Measurements from ENCODE around the gene RNF115. TPM values are rescaled to one million over a fixed set of nuclear protein-coding genes. Genes with fewer than 3 reads are reported as not detected.
A peak's percentile ranks its signal among the peaks of the same experiment; 100 is the strongest.
"Not testable (repeated sequence)": the region's sequence is repeated elsewhere in the genome, so short reads cannot be mapped to it uniquely, and the experiment has no call there.

Gene RNF115
- total and polyA plus RNA-seq, 11 donors = 20.5 to 76.5 (median 51.2) TPM

DNA sequence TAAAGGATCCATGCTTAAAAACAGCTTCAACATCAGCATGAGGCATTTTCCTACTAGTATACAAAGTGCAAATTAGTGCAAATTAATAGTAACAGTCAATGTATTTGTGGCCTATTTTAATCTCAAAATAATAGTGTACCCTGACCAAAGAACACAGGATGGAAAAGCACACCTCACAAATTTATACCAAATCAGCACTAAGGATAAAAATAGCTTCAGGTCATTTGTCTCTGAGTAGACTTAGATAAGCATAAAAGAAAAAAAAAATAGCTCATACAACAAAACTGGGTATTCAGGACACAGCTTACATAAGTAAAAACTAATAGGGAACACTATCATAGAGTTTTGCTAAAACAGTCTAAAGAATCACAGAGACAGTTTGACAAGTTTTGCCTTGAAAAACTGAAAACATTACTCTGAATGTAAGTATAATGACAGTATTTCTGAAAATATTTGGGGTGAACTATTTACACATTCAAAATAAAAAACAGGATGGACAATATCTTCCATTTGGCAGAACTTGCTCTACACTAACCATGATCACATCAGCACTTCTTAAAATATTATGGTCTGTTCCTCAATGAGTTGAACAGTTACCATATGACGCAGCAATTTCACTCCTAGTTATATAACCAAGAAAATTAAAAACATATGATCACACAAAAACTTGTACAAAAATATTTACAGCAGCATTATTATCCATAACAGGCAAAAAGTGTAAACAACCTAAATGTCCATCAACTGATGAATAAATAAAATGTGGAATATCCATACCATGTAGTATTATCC, 46.3 kb downstream of the RNF115 start:
- Histone ChIP-seq H3K9me3 (no peaks in the 10 kb centered on the region), H3K4me3 (no peak overlapping the region), H3K27me3 (no peaks in the 10 kb centered on the region), H3K4me1 (peaks cover 0 to 37% (median 15%) of the 10 kb centered on the region in 12 donors), H3K36me3 (peaks cover 0 to 40% (median 20%) of the 10 kb centered on the region in 9 donors), H3K27ac (peak overlapping the region; percentile 11 to 84 (median 66))
- ATAC-seq (peak; percentile 39 to 59 (median 55)), DNase-seq (no peak)
- TF ChIP-seq POLR2A (IDR thresholded peaks at IDR 0.05) (no peak), CTCF (IDR thresholded peaks at IDR 0.05) (no peak)
- intact Hi-C loops (cut with DNase I) = no loop called here
- WGBS, 4 donors = 32 to 57% (median 55%) methylated on average over 1 of the region's 1 CpG

DNA sequence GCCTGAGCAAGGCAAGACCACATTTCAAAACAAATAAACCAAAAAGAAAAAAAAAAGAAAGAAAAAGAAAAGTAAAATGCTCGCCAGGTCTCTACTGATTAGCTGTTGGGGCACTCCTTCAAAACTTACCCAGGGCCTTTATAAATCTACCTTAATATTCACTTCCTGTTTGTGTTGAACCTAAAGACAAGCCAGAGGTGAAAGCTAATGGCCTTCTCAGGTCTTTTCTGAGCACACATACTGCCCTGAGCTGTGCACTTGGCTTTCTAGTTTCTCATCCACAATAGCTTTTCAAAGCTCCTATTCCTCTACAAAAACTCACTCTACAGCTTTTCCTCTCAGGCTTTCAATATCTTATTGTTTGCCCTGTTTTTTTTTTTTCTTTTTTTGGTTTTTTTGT, 50.5 kb downstream of the RNF115 start:
- Histone ChIP-seq H3K9me3 (no peaks in the 10 kb centered on the region), H3K4me3 (no peak overlapping the region), H3K36me3 (peaks cover 0 to 54% (median 46%) of the 10 kb centered on the region in 9 donors), H3K27ac (no peak overlapping the region), H3K4me1 (peaks cover 0 to 28% (median 11%) of the 10 kb centered on the region in 12 donors), H3K27me3 (no peaks in the 10 kb centered on the region)
- TF ChIP-seq CTCF (IDR thresholded peaks at IDR 0.05) = no peak
- TF ChIP-seq POLR2A (IDR thresholded peaks at IDR 0.05) = no peak
- 92 to 100% (median 96%) methylated on average over 1 of the region's 1 CpG for WGBS, 4 donors
- DNase-seq (no peak), ATAC-seq (no peak)
- intact Hi-C loops (cut with DNase I) = no loop called here

GRCh38 chr1:145771056-145771455, 52.8 kb downstream of the RNF115 start:
- H3K36me3 ChIP-seq = peaks cover 0 to 62% (median 48%) of the 10 kb centered on the region in 9 donors
- 89 to 98% (median 95%) methylated on average over 1 of the region's 1 CpG for WGBS, 4 donors

GRCh38 chr1:145768004-145768403, 55.9 kb downstream of the RNF115 start:
- H3K4me3 ChIP-seq; H3K27ac ChIP-seq; DNase-seq; H3K9me3 ChIP-seq; H3K27me3 ChIP-seq; intact Hi-C loops (cut with DNase I): not testable (repeated sequence)
- ATAC-seq = peak in 3 of 4 donors; percentile 31 to 56 (median 53)
- H3K36me3 ChIP-seq = peaks cover 0 to 64% (median 41%) of the 10 kb centered on the region in 9 donors
- H3K4me1 ChIP-seq = peaks cover 0 to 12% (median 5%) of the 10 kb centered on the region in 12 donors
- 93 to 98% (median 96%) methylated on average over 10 of the region's 10 CpGs for WGBS, 4 donors

More at GRCh38 chr1:145771056-145771455, 52.8 kb downstream of the RNF115 start:
- Histone ChIP-seq H3K4me3 (no peak overlapping the region), H3K4me1 (peaks cover 0 to 17% (median 0%) of the 10 kb centered on the region in 12 donors), H3K27ac (no peak overlapping the region), H3K9me3 (no peaks in the 10 kb centered on the region), H3K27me3 (no peaks in the 10 kb centered on the region)
- intact Hi-C loops (cut with DNase I) = no loop called here
- no peak for DNase-seq
- no peak for TF ChIP-seq CTCF (IDR thresholded peaks at IDR 0.05)
- no peak for ATAC-seq

DNA sequence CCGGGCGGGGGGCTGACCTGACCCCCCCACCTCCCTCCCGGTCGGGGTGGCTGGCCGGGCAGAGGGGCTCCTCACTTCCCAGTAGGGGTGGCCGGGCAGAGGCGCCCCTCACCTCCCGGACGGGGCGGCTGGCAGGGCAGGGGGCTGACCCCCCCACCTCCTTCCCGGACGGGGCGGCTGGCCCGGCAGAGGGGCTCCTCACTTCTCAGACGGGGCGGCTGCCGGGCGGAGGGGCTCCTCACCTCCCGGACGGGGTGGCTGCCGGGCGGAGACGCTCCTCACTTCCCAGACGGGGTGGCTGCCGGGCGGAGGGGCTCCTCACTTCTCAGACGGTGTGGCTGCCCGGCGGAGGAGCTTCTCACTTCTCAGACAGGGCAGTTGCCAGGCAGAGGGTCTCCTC, 57.0 kb downstream of the RNF115 start:
- ATAC-seq; H3K9me3 ChIP-seq; H3K27ac ChIP-seq; DNase-seq; H3K27me3 ChIP-seq; H3K4me3 ChIP-seq; intact Hi-C loops (cut with DNase I): not testable (repeated sequence)
- WGBS, 4 donors = 91 to 97% (median 95%) methylated on average over 7 to 29 of the region's 29 CpGs
- Histone ChIP-seq H3K4me1 (peaks cover 0 to 12% (median 5%) of the 10 kb centered on the region in 12 donors), H3K36me3 (peaks cover 0 to 61% (median 39%) of the 10 kb centered on the region in 9 donors)

DNA sequence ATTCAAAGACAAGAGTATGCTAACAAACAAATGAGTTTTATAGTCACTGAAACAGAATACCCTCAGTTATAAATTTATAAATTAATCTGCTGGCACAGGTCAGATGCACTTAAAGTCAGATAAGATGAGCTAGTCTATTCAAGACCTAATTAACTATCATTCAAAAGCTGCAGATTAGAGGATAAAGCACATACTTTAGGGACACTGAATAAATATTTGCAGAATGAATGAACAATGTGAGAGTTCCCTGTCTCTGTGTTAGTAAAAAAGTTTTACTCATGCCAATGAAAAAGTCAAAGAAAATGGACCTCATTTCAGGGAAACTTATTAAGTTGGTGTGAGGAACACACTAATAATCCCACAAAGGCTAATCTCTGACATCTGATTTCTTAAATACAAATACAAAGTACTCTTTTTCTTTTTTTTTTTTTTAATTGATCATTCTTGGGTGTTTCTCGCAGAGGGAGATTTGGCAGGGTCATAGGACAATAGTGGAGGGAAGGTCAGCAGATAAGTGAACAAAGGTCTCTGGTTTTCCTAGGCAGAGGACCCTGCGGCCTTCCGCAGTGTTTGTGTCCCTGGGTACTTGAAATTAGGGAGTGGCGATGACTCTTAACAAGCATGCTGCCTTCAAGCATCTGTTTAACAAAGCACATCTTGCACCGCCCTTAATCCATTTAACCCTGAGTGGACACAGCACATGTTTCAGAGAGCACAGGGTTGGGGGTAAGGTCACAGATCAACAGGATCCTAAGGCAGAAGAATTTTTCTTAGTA, 58.1 kb downstream of the RNF115 start:
- WGBS, 4 donors = 55 to 63% (median 58%) methylated on average over 4 to 5 of the region's 5 CpGs
- H3K9me3 ChIP-seq; H3K4me3 ChIP-seq; intact Hi-C loops (cut with DNase I); ATAC-seq; DNase-seq; H3K27me3 ChIP-seq: not testable (repeated sequence)
- Histone ChIP-seq H3K27ac (peak overlapping the region in 4 of 12 donors; percentile 11 to 42 (median 28)), H3K36me3 (peaks cover 0 to 61% (median 37%) of the 10 kb centered on the region in 9 donors), H3K4me1 (peaks cover 0 to 12% (median 5%) of the 10 kb centered on the region in 12 donors)

DNA sequence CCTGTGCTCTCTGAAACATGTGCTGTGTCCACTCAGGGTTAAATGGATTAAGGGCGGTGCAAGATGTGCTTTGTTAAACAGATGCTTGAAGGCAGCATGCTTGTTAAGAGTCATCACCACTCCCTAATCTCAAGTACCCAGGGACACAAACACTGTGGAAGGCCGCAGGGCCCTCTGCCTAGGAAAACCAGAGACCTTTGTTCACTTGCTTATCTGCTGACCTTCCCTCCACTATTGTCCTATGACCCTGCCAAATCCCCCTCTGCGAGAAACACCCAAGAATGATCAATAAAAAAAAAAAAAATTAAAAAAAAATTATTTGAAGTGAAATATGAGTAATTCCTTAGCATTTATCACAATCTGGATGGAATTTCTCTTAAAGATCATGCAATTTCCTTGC, 58.8 kb downstream of the RNF115 start:
- ATAC-seq; H3K4me3 ChIP-seq; H3K27me3 ChIP-seq; intact Hi-C loops (cut with DNase I); H3K9me3 ChIP-seq; DNase-seq: not testable (repeated sequence)
- 34 to 62% (median 48%) methylated on average over 2 to 3 of the region's 3 CpGs for WGBS, 4 donors
- Histone ChIP-seq H3K36me3 (peaks cover 0 to 60% (median 33%) of the 10 kb centered on the region in 9 donors), H3K27ac (peak overlapping the region in 4 of 12 donors; percentile 11 to 42 (median 28)), H3K4me1 (peaks cover 0 to 12% (median 5%) of the 10 kb centered on the region in 12 donors)
